Fibroblast of lung (primary cell): ENCODE results near the gene TNS3. TPM values are rescaled to one million over a fixed set of nuclear protein-coding genes. Genes with fewer than 3 reads are reported as not detected.

Source experiments
- DNase-seq, 2 donors: peaks; one replicate each; pipeline versions ENCODE4 v3.0.0 to v3.0.0-alpha.2; 2010; ENCODE audit warnings: low read depth in 2 of 2
- H2AFZ ChIP-seq: 2 replicates; pipeline ENCODE4 v1.5.1; 2012; ENCODE audit warnings: low read length, control low read depth, inconsistent platforms
- H3K27ac ChIP-seq: 2 replicates; pipeline ENCODE4 v1.5.1; 2011; ENCODE audit warnings: low read length, control low read depth; ENCODE audit not compliant: insufficient read depth
- H3K27me3 ChIP-seq: 2 replicates; pipeline ENCODE4 v1.5.1; 2011; ENCODE audit warnings: mild to moderate bottlenecking, low read length; ENCODE audit not compliant: control insufficient read depth, insufficient read depth
- H3K36me3 ChIP-seq: 2 replicates; pipeline ENCODE4 v1.5.1; 2011; ENCODE audit warnings: low read length; ENCODE audit not compliant: control insufficient read depth, insufficient read depth
- H3K4me1 ChIP-seq: 2 replicates; pipeline ENCODE4 v1.5.1; 2011; ENCODE audit warnings: low read length; ENCODE audit not compliant: control insufficient read depth, insufficient read depth; ENCODE audit errors: extremely low read depth
- H3K4me2 ChIP-seq: 2 replicates; pipeline ENCODE4 v1.5.1; 2011; ENCODE audit warnings: low read length, control low read depth; ENCODE audit not compliant: insufficient read depth; ENCODE audit errors: extremely low read depth
- H3K4me3 ChIP-seq, 4 experiments: fragments of 200-600 bp in 1 of 4; sonication (generic) in 1 of 4; replicated peaks in 1 of 4; 2 replicates each; pipeline ENCODE4 v1.5.1; 2011 to 2016; ENCODE audit warnings: low read length in 4 of 4, low read depth in 3 of 4, mild to moderate bottlenecking in 3 of 4, control low read depth in 2 of 4, inconsistent platforms in 1 of 4, mixed read lengths in 1 of 4; ENCODE audit not compliant: insufficient read depth in 1 of 4; ENCODE audit errors: control extremely low read depth in 1 of 4
- H3K79me2 ChIP-seq: 2 replicates; pipeline ENCODE4 v1.5.1; 2012; ENCODE audit warnings: mild to moderate bottlenecking, low read length, inconsistent platforms; ENCODE audit not compliant: control insufficient read depth, insufficient read depth
- H3K9ac ChIP-seq: 2 replicates; pipeline ENCODE4 v1.5.1; 2011; ENCODE audit warnings: mild to moderate bottlenecking, low read length, control low read depth; ENCODE audit not compliant: insufficient read depth
- H3K9me3 ChIP-seq: 2 replicates; pipeline ENCODE4 v1.5.1; 2012; ENCODE audit warnings: low read depth, low read length; ENCODE audit not compliant: control insufficient read depth, insufficient read depth
- H4K20me1 ChIP-seq: 2 replicates; pipeline ENCODE4 v1.5.1; 2011; ENCODE audit warnings: low read length; ENCODE audit not compliant: control insufficient read depth, insufficient read depth; ENCODE audit errors: extremely low read depth
- EZH2 ChIP-seq: IDR thresholded peaks from 2 replicates; pipeline ENCODE4 v1.5.1; 2012; ENCODE audit warnings: low read length, control low read depth, mild to moderate bottlenecking; ENCODE audit errors: missing control alignments
- polyA plus RNA-seq, 2 donors: library from polyadenylated mRNA; depleted of rRNA in 1 of 2; stranded (reverse) in 1 of 2; unstranded in 1 of 2; fragments of >200 nt; gene quantifications; 2 replicates each; pipeline ENCODE4 v1.2.1, GENCODE V29; 2011 to 2012; ENCODE audit warnings: missing spikeins in 1 of 2
- total RNA-seq: library from RNA; depleted of rRNA; stranded (reverse); fragments of >200 nt; gene quantifications from 2 replicates; pipeline ENCODE4 v1.2.1, GENCODE V29; 2014
- TF ChIP-seq, protein P1 (sequence below), 2 donors: IDR thresholded peaks in 1 of 2; conservative IDR thresholded peaks in 1 of 2; 1 replicate in 1 of 2; 2 replicates in 1 of 2; pipeline ENCODE4 v1.5.1; 2011 to 2012; ENCODE audit warnings: low read length in 2 of 2, control low read depth in 1 of 2, inconsistent platforms in 1 of 2, low read depth in 1 of 2, mild to moderate bottlenecking in 1 of 2

The TNS3 gene
- total and polyA plus RNA-seq, 2 donors (not counting 1 experiment from before 2014, with no cell fraction given) = 74.4 to 88.8 TPM

DNA sequence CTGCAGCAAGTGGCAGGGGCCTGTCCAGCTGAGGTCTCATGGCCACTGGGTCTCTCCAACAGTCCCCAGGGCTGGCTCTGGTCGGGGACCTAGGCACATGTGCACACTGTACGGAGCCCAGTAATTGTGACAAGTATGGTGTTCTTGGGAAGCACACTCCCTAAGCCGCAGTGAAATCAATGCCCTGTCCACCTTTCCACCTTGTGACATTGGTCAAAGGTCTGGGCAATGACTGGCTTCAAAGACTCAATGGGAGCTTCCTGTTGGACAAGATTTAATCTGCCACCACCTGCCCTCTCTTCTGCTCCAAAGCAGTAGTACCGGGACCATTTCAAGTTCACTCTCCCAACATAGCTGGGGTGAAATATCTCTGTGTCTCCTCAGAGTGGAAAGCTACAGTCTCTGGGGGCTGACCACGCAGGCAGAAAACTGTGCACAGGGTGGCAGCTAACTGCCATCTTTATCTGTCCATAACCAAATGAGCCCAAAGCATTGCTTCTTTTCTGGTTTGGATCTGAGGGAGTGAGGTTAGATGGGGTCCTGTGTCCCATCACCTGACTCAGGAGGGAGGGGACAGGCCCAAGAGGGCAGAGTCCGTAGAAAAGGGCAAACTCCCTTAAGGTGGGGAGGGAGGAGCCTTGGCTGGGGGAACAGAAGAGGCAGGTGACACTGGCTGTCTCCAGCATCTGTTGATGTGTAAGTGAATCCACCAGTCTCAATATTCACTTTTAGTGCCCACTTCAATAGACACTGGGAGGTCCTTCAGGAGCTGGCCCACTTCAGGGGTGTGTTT is 307.7 kb downstream of the TNS3 start:
- Histone ChIP-seq H3K27me3 (no peaks in the 10 kb centered on the region), H3K9me3 (no peaks in the 10 kb centered on the region), H4K20me1 (no peaks in the 10 kb centered on the region), H3K79me2 (no peaks in the 10 kb centered on the region), H3K4me1 (no peaks in the 10 kb centered on the region), H3K36me3 (peaks cover 13% of the 10 kb centered on the region), H3K4me3 (no peak overlapping the region), H3K27ac (no peak overlapping the region), H2AFZ (no peak overlapping the region), H3K9ac (no peak overlapping the region), H3K4me2 (no peak overlapping the region)
- TF ChIP-seq, protein P1, sequence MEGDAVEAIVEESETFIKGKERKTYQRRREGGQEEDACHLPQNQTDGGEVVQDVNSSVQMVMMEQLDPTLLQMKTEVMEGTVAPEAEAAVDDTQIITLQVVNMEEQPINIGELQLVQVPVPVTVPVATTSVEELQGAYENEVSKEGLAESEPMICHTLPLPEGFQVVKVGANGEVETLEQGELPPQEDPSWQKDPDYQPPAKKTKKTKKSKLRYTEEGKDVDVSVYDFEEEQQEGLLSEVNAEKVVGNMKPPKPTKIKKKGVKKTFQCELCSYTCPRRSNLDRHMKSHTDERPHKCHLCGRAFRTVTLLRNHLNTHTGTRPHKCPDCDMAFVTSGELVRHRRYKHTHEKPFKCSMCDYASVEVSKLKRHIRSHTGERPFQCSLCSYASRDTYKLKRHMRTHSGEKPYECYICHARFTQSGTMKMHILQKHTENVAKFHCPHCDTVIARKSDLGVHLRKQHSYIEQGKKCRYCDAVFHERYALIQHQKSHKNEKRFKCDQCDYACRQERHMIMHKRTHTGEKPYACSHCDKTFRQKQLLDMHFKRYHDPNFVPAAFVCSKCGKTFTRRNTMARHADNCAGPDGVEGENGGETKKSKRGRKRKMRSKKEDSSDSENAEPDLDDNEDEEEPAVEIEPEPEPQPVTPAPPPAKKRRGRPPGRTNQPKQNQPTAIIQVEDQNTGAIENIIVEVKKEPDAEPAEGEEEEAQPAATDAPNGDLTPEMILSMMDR (conservative IDR thresholded peaks at IDR 0.05 in 1 of 2, IDR thresholded peaks at IDR 0.05 in 1 of 2; ENCODE audit: low read depth in 1 of 2, low read length in 2 of 2) = no peak
- no peak for DNase-seq

DNA sequence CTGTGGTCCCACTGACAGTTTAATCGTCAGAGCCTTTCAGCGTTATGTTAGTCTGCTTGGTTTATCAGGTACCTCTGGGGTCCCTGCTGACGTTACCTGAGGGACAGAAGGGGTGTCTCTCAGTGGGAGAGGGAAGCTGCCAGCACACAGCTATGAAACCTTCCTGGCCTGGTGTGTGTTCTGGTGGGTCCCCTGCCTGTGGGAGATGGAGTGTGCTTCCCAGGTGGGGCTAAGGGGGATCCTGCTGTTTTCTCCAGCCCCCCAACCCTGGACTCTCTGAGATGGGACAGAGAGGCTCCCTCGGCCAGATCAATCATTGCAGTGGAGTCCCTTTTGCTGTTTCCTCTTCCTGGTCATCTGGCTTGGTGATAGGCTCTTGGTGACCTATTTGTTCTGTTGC is 308.8 kb downstream of the TNS3 start:
- TF ChIP-seq, protein P1 (conservative IDR thresholded peaks at IDR 0.05 in 1 of 2, IDR thresholded peaks at IDR 0.05 in 1 of 2; ENCODE audit: low read depth in 1 of 2, low read length in 2 of 2) = no peak
- TF ChIP-seq EZH2 = no peak
- H3K79me2 ChIP-seq = no peaks in the 10 kb centered on the region
- no peak for DNase-seq

DNA sequence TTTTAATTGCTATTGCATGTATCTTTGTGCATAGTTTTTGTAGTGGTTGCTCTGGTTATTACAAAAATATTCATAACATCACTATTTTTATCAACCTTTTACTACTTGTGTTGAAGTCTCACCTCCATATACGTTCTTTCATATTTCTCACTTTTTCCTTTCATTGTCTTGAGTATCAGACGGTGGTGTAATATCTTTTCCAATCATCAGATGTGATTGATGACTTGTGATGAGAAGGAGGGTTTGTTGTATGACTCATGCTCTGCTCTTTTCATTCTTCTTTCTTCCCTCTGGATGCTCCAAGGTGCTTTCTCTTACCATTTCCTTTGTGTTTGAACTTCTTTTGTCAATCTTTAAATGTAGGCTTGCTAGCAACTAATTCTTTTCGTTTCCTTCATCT is 310.2 kb downstream of the TNS3 start:
- Histone ChIP-seq H3K27ac (no peak overlapping the region), H3K36me3 (peaks cover 2% of the 10 kb centered on the region), H2AFZ (no peak overlapping the region), H3K79me2 (no peaks in the 10 kb centered on the region), H3K4me1 (peaks cover under 1% of the 10 kb centered on the region), H3K4me3 (no peak overlapping the region), H3K4me2 (no peak overlapping the region), H3K9ac (no peak overlapping the region), H4K20me1 (no peaks in the 10 kb centered on the region), H3K9me3 (no peaks in the 10 kb centered on the region), H3K27me3 (no peaks in the 10 kb centered on the region)
- TF ChIP-seq, protein P1 (conservative IDR thresholded peaks at IDR 0.05 in 1 of 2, IDR thresholded peaks at IDR 0.05 in 1 of 2; ENCODE audit: low read depth in 1 of 2, low read length in 2 of 2) = no peak
- no peak for TF ChIP-seq EZH2
- peak in 1 of 2 donors; percentile 59 for DNase-seq

More for the DNA sequence above, 308.8 kb downstream of the TNS3 start:
- Histone ChIP-seq H3K4me2 (no peak overlapping the region), H3K27me3 (no peaks in the 10 kb centered on the region), H4K20me1 (no peaks in the 10 kb centered on the region), H3K4me1 (no peaks in the 10 kb centered on the region), H3K9ac (no peak overlapping the region), H3K27ac (no peak overlapping the region), H2AFZ (no peak overlapping the region), H3K9me3 (no peaks in the 10 kb centered on the region), H3K4me3 (no peak overlapping the region), H3K36me3 (peaks cover 10% of the 10 kb centered on the region)
